IMR-90 (cell line): Measurements from ENCODE around the gene MCF2L2. TPM values are rescaled to one million over a fixed set of nuclear protein-coding genes. Genes with fewer than 3 reads are reported as not detected.

Experiments
- ATAC-seq: fragments of 200-7000 bp; cut with Tn5 transposase; 2 replicates; pipeline ENCODE4 v1.9.1; 2020; ENCODE audit warnings: low read depth, mild to moderate bottlenecking, moderate library complexity
- BruUV-seq: library from RNA; stranded (reverse); fragments of 400-500 nt; replicated peaks from 2 replicates; lab custom pipeline; 2021; lab: Mats Ljungman, UMichigan
- CTCF ChIA-PET: fragments of 300-600 bp; formaldehyde crosslinking; extraction: SDS; loops from one replicate; lab custom pipeline; 2021; ENCODE audit warnings: antibody characterized with exemption; lab: Yijun Ruan, JAX
- POLR2A ChIA-PET: fragments of 300-600 bp; sonication (Branson Sonifier 250); formaldehyde crosslinking; loops from one replicate; lab custom pipeline; 2022; ENCODE audit warnings: antibody characterized with exemption; ENCODE audit not compliant: unreplicated experiment; lab: Charles Lee
- DNase-seq: peaks from one replicate; pipeline ENCODE4 v3.0.0; 2013
- H2AFZ ChIP-seq: replicated peaks from 2 replicates; pipeline ENCODE3; 2013; ENCODE audit warnings: low read length, mild to moderate bottlenecking; ENCODE audit not compliant: poor library complexity
- H2AK5ac ChIP-seq: 2 replicates; pipeline ENCODE4 v1.6.1; 2013; ENCODE audit warnings: low read depth, low read length, inconsistent platforms
- H2AK9ac ChIP-seq: replicated peaks from 2 replicates; pipeline ENCODE3; 2013; ENCODE audit warnings: mild to moderate bottlenecking, low read depth, low read length, moderate library complexity; ENCODE audit not compliant: poor library complexity
- H2BK120ac ChIP-seq: 2 replicates; pipeline ENCODE4 v1.6.1; 2013; ENCODE audit warnings: low read depth, low read length, inconsistent platforms
- H2BK15ac ChIP-seq: 3 replicates; pipeline ENCODE4 v1.6.1; 2013; ENCODE audit warnings: low read depth, low read length, inconsistent platforms
- H2BK20ac ChIP-seq: 2 replicates; pipeline ENCODE4 v1.6.1; 2013; ENCODE audit warnings: low read depth, mild to moderate bottlenecking, inconsistent platforms, low read length, moderate library complexity
- H2BK5ac ChIP-seq: 2 replicates; pipeline ENCODE4 v1.6.1; 2013; ENCODE audit warnings: mild to moderate bottlenecking, low read depth, low read length, inconsistent platforms; ENCODE audit not compliant: poor library complexity, severe bottlenecking
- H3K14ac ChIP-seq: replicated peaks from 2 replicates; pipeline ENCODE4 v1.6.1; 2013; ENCODE audit warnings: low read depth, low read length, inconsistent platforms
- H3K18ac ChIP-seq: 2 replicates; pipeline ENCODE4 v1.6.1; 2013; ENCODE audit warnings: low read depth, low read length, control low read depth
- H3K23ac ChIP-seq: 2 replicates; pipeline ENCODE4 v1.6.1; 2013; ENCODE audit warnings: low read depth, low read length, inconsistent platforms
- H3K27ac ChIP-seq: 2 replicates; pipeline ENCODE4 v1.5.1; 2013; ENCODE audit warnings: mild to moderate bottlenecking, control low read depth, low read length; ENCODE audit not compliant: insufficient read depth
- H3K27me3 ChIP-seq: 2 replicates; pipeline ENCODE4 v1.6.1; 2013; ENCODE audit warnings: low read length; ENCODE audit not compliant: control insufficient read depth, insufficient read depth
- H3K36me3 ChIP-seq: 2 replicates; pipeline ENCODE4 v1.6.1; 2013; ENCODE audit warnings: low read length, mixed read lengths; ENCODE audit not compliant: control insufficient read depth, insufficient read depth
- H3K4ac ChIP-seq: 2 replicates; pipeline ENCODE4 v1.6.1; 2013; ENCODE audit warnings: low read depth, low read length, inconsistent platforms
- H3K4me1 ChIP-seq: 2 replicates; pipeline ENCODE4 v1.6.1; 2013; ENCODE audit warnings: low read length, mixed read lengths; ENCODE audit not compliant: control insufficient read depth, insufficient read depth
- H3K4me2 ChIP-seq: 2 replicates; pipeline ENCODE4 v1.6.1; 2013; ENCODE audit warnings: low read depth, mild to moderate bottlenecking, control low read depth, low read length, moderate library complexity
- H3K4me3 ChIP-seq: 2 replicates; pipeline ENCODE4 v1.5.1; 2013; ENCODE audit warnings: low read depth, mild to moderate bottlenecking, control low read depth, low read length, moderate library complexity; ENCODE audit not compliant: insufficient read depth
- H3K56ac ChIP-seq: 2 replicates; pipeline ENCODE4 v1.6.1; 2013; ENCODE audit warnings: low read length, inconsistent platforms; ENCODE audit not compliant: insufficient read depth; ENCODE audit errors: extremely low read depth
- H3K79me1 ChIP-seq, 2 experiments: 2 replicates each; pipeline ENCODE4 v1.6.1; 2013; ENCODE audit warnings: low read length in 2 of 2, inconsistent platforms in 1 of 2, low read depth in 1 of 2
- H3K9ac ChIP-seq: 2 replicates; pipeline ENCODE4 v1.6.1; 2013; ENCODE audit warnings: low read depth, low read length, control low read depth
- H3K9me1 ChIP-seq: 2 replicates; pipeline ENCODE4 v1.6.1; 2013; ENCODE audit warnings: low read length, inconsistent platforms; ENCODE audit not compliant: insufficient read depth
- H3K9me3 ChIP-seq: 2 replicates; pipeline ENCODE4 v1.6.1; 2013; ENCODE audit warnings: low read length; ENCODE audit not compliant: control insufficient read depth, insufficient read depth
- H4K20me1 ChIP-seq: 2 replicates; pipeline ENCODE4 v1.6.1; 2013; ENCODE audit warnings: low read length, inconsistent platforms; ENCODE audit not compliant: insufficient read depth
- H4K5ac ChIP-seq: 2 replicates; pipeline ENCODE4 v1.6.1; 2013; ENCODE audit warnings: mild to moderate bottlenecking, low read depth, low read length, control low read depth
- H4K8ac ChIP-seq, 2 experiments: 2 replicates each; pipeline ENCODE4 v1.6.1; 2013; ENCODE audit warnings: low read depth in 2 of 2, low read length in 2 of 2, control low read depth in 1 of 2, inconsistent platforms in 1 of 2
- H4K91ac ChIP-seq: 2 replicates; pipeline ENCODE4 v1.6.1; 2013; ENCODE audit warnings: low read depth, low read length, inconsistent platforms; ENCODE audit not compliant: insufficient read depth
- CHD1 ChIP-seq: IDR thresholded peaks from 2 replicates; pipeline ENCODE4 v1.6.1; 2012; ENCODE audit warnings: low read depth, low read length, improper control_type of control experiment
- MXI1 ChIP-seq: IDR thresholded peaks from 2 replicates; pipeline ENCODE4 v1.6.1; 2012; ENCODE audit warnings: low read depth, mild to moderate bottlenecking, low read length, moderate library complexity, borderline replicate concordance
- NFE2L2 ChIP-seq: fragments of 150-350 bp; IDR thresholded peaks from 2 replicates; pipeline ENCODE4 v1.6.1; 2016; ENCODE audit warnings: low read depth, mild to moderate bottlenecking, low read length
- RAD21 ChIP-seq: IDR thresholded peaks from 2 replicates; pipeline ENCODE4 v1.6.1; 2012; ENCODE audit warnings: low read length, improper control_type of control experiment
- RCOR1 ChIP-seq: IDR thresholded peaks from 2 replicates; pipeline ENCODE4 v1.6.1; 2012; ENCODE audit warnings: mild to moderate bottlenecking, low read length, improper control_type of control experiment; ENCODE audit not compliant: insufficient replicate concordance
- WGBS, 2 experiments: methylation state at CpG; one replicate each; pipeline versions ENCODE4 v1.1.5 to v1.1.7; 2013; ENCODE audit warnings: missing lambda C conversion rate in 2 of 2; ENCODE audit not compliant: insufficient read length in 1 of 2; ENCODE audit errors: extremely low coverage in 2 of 2; 5-methylcytosine and 5-hydroxymethylcytosine counted together
- dilution Hi-C: fragments of 300-500 bp; cut with HindIII; formaldehyde crosslinking; loops from one replicate; pipeline ENCODE4 v1.14.3; 2018; ENCODE audit warnings: low sequenced_read_pairs; ENCODE audit not compliant: unreplicated experiment
- in situ Hi-C: fragments of 300-500 bp; cut with MboI; formaldehyde crosslinking; loops from 3 replicates; pipeline ENCODE4 v1.14.3; 2019; ENCODE audit warnings: low sequenced_read_pairs, inconsistent platforms, mixed read lengths
- intact Hi-C: fragments of 100-400 bp; cut with micrococcal nuclease; formaldehyde crosslinking; loops from 2 replicates; pipeline ENCODE4 v1.10.0; 2022
- polyA plus RNA-seq, 3 experiments: library from polyadenylated mRNA; depleted of rRNA; stranded (reverse); fragments of >200 nt; gene quantifications; 2 replicates each; pipeline ENCODE4 v1.2.3, GENCODE V29; 2012; ENCODE audit warnings: low replicate concordance in 1 of 3
- total RNA-seq: library from RNA; depleted of rRNA; stranded (reverse); fragments of >200 nt; gene quantifications from 2 replicates; pipeline ENCODE4 v1.2.3, GENCODE V29; 2012

The MCF2L2 gene
- total and polyA plus RNA-seq, 2 of the 4 experiments (the other 2 are of a cell fraction) = under 0.01 TPM; not detected in 1

GRCh38 chr3:183454064-183454463 is 25.6 kb upstream of the MCF2L2 start:
- no peak overlapping the region for H3K23ac ChIP-seq
- H4K20me1 ChIP-seq = no peaks in the 10 kb centered on the region
- no peaks in the 10 kb centered on the region for H3K9me1 ChIP-seq
- WGBS, 2 experiments = no CpG with 5 or more reads among the region's 4 CpGs
- H2AK9ac ChIP-seq = no peak overlapping the region
- peaks cover 2% of the 10 kb centered on the region; the same call in 1 of the 2 replicates for H3K4me1 ChIP-seq
- DNase-seq (no peak), ATAC-seq (no peak)
- no peak overlapping the region for H3K27ac ChIP-seq
- no peak overlapping the region for H3K9ac ChIP-seq
- dilution Hi-C loops = no loop called here
- H3K14ac ChIP-seq = no peak overlapping the region
- no peak overlapping the region for H4K91ac ChIP-seq
- no peak overlapping the region for H3K4me2 ChIP-seq
- no peak overlapping the region for H3K18ac ChIP-seq
- no peak overlapping the region for H3K4me3 ChIP-seq
- ChIA-PET CTCF (no interaction called here), POLR2A (no interaction called here)
- H3K79me1 ChIP-seq = no peaks in the 10 kb centered on the region
- H3K4ac ChIP-seq = no peak overlapping the region
- no TSS peak for BruUV-seq
- no peak overlapping the region for H4K5ac ChIP-seq
- H2BK120ac ChIP-seq = no peak overlapping the region
- H2BK15ac ChIP-seq = no peak overlapping the region
- no peaks in the 10 kb centered on the region for H3K9me3 ChIP-seq
- no peak overlapping the region for H2AFZ ChIP-seq
- no peak overlapping the region for H2BK20ac ChIP-seq
- no peak overlapping the region for H4K8ac ChIP-seq
- H2BK5ac ChIP-seq = no peak overlapping the region
- no peaks in the 10 kb centered on the region for H3K27me3 ChIP-seq
- TF ChIP-seq NFE2L2 (no peak), RCOR1 (no peak), CHD1 (no peak), MXI1 (no peak), RAD21 (no peak)
- no peak overlapping the region for H2AK5ac ChIP-seq
- intact Hi-C loops = no loop called here
- in situ Hi-C loops = loop anchor here (25.0 kb wide), 1 partner anchor 808 kb away; the partner anchor contains the start of gene CAMK2N2
- H3K36me3 ChIP-seq = peaks cover 3% of the 10 kb centered on the region
- no peak overlapping the region for H3K56ac ChIP-seq
